NCI-H82 treated with DMSO at 0.1 percent for 48 hours (cell line): ENCODE results near the gene ZDHHC23.

Experiments
- DNase-seq: peaks from one replicate; lab custom pipeline; 2025; ENCODE audit not compliant: unreplicated experiment; lab: John Stamatoyannopoulos, UW

The ZDHHC23 gene

GRCh38 chr3:114005481-114005880 is 57.7 kb downstream of the ZDHHC23 start:
- no peak for DNase-seq

GRCh38 chr3:114011059-114011797 is 63.4 kb downstream of the ZDHHC23 start:
- no peak for DNase-seq
